ENCODE data around the gene VPS51. TPM values are rescaled to one million over a fixed set of nuclear protein-coding genes. Genes with fewer than 3 reads are reported as not detected.

Gene VPS51
- 145 and 152 TPM in 2 replicates for total RNA-seq

GRCh38 chr11:65095974-65096806, at the start of gene VPS51:
VPS51 (plus strand) TSS chr11:65096214; CDS start chr11:65096251, 37 bp downstream.
- intact Hi-C loops (cut with micrococcal nuclease): loop anchor here (1.0 kb wide), 9 partner anchors 12 to 179 kb away; partner anchors contain the start of genes ATG2A, CDCA5, FAU and MRPL49

GRCh38 chr11:65047581-65048422, 48.2 kb upstream of the VPS51 start:
- intact Hi-C loops (cut with micrococcal nuclease): no loop called here

DNA sequence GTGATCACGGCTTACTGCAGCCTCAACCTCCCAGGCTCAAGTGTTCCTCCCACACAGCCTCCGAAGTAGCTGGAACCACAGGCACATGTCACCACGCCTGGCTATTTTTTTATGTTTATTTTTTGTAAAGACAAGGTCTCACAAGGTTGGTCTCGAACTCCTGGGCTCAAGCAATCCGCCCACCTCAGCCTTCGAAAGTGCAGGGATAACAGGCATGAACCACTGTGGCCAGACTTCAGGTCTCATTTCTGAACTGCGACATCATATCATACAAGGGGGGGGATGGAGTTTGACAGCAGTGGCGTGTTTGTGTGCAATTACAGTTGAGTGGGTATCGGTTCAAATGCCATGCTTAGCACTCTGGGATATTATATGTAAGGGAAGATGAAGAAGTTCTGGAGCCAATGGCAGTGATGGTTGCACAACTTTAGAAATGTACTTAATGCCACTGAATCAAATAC, 44.6 kb upstream of the VPS51 start:
- intact Hi-C loops (cut with micrococcal nuclease): no loop called here

DNA sequence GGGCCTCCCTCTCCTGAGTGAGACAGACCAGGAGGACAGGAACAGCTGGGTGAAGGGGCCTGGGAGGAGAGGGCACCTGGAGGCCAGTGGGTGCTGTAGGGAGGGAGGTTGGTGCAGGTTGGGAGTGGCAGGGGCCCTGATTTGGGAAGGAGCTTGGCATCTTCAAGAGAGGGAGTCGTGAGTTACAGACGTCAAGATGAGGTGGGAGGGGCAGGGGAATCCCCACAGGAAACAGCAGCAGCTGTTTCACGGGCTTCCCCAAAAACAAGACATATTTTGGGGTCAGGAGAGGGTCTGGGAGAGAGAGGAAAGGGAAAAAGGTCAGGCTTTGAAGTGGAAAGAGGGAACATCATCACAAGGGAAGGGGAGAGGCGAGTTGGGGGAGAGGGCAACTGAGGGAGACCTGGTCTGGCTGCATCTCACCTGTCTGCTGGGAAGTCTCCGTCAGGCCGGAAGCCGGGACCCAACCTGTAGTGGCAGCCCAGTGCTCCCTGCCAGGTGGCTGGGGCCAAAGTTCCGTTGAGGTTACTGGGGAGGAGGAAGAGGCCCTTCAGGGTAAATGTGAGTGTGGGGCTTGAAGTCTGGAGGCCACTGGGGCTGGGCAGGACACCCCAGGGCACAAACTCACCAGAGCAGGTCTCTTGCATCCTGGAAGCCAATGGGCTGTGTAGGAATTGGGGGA, 42.0 kb upstream of the VPS51 start:
- intact Hi-C loops (cut with micrococcal nuclease): no loop called here

DNA sequence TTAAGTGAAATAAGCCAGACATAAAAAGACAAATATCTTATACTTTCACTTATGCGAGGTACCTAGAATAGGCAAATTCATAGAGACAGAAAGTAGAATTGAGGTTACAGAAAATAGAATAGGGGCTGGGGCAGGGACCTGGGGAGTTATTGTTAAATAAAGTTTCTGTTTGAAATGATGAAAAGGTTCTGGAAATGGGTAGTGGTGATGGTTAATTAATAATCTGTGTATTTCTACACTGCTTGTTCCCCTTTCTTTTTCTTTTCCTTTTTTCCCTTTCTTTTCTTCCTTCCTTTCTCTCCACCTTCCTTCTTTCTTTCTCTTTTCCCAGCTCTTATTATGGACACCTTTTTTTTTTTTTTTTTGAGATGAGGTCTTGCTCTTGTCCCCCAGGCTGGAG, 40.5 kb upstream of the VPS51 start:
- intact Hi-C loops (cut with micrococcal nuclease): no loop called here

DNA sequence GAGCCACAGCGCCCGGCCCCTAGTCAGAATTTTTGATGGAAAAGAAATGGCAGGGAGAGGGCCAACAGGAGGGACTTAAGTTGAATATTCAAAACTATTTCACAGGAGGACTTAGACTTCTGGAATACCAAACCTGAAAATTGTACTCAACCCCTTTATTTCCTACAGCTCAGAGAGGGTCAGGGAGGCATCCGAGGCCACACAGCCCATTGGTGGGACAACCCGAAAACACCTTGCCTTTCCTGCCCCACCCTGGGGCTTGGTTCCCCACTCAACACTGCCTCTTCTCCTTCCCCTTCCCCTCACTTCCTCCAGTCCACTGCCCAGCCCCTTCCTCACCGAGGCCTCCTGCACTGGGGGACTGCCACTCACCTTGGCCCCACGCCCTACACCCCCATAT, 39.0 kb upstream of the VPS51 start:
- intact Hi-C loops (cut with micrococcal nuclease): no loop called here

DNA sequence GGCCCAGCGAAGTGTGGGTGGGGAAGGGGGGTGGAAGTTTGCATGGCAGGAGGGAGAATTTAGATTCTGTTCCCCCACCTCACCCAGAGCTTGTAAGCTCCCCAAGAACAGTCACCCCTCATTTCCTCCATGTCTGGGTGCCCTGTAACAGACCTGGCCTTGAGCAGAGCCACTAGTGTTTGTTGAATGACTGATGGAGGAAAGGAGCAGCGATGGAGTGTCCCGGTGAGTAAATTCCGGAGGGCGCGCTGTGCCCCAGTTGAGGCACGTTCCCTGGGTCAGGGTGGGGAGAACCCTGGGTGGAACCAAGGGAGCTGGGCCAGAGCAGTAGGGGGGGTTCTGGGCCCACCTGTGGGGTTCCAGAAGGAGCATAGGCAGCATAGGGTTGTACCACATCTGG, 38.5 kb upstream of the VPS51 start:
- intact Hi-C loops (cut with micrococcal nuclease): no loop called here

- intact Hi-C loops (cut with micrococcal nuclease): no loop called here
These were observed 38.0 kb upstream of the VPS51 start for GRCh38 chr11:65058012-65058411.

- intact Hi-C loops (cut with micrococcal nuclease): no loop called here
These were observed 37.5 kb upstream of the VPS51 start, which contains the start of gene NAALADL1 for GRCh38 chr11:65058419-65059054. NAALADL1 (minus strand) TSS chr11:65058553; CDS start chr11:65058521, 32 bp downstream.

DNA sequence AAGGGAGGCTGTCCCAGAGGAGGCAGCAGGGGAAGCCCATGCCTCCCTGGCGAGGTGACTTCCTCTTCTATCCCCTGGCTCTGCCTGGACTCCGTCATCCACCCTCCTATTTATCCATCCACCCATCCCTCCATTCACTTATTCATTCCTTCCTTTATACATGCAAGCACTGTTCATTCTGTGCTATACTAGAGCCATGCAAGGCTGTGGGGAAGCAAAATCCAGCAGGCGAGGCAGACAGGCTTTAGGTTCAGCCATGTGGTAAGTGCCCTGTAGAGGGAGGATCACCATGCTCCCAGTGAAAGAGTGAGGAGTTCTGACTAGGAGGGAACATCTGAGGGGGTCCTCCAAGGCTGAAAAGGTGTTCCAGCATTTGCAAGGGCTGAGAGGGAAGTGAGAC, 36.5 kb upstream of the VPS51 start:
- intact Hi-C loops (cut with micrococcal nuclease): no loop called here

- intact Hi-C loops (cut with micrococcal nuclease): no loop called here
These were observed 35.8 kb upstream of the VPS51 start for GRCh38 chr11:65059959-65060824.

GRCh38 chr11:65060913-65061408, 35.1 kb upstream of the VPS51 start:
- intact Hi-C loops (cut with micrococcal nuclease): no loop called here

DNA sequence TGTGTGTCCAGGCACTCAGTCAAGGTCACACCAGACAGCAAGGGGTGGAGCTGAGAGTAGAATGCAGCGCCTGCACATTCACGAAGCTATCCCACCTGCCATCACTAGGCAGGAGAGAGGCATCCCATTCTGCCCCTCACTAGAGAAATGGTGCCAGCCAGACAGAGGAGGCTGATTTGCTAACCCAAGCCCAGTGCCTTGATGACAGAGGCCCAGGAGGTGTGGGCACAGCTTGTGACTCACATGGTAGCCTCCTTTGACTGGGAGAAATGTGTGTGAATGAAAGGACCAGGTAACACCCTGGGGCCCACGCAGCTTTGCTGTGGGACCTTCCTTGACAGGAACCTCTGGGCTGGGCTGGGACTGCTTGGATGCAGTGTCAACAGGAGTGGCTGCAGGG, 32.5 kb upstream of the VPS51 start:
- intact Hi-C loops (cut with micrococcal nuclease): no loop called here

- intact Hi-C loops (cut with micrococcal nuclease): no loop called here
These were observed 31.2 kb upstream of the VPS51 start for GRCh38 chr11:65064847-65065240.

DNA sequence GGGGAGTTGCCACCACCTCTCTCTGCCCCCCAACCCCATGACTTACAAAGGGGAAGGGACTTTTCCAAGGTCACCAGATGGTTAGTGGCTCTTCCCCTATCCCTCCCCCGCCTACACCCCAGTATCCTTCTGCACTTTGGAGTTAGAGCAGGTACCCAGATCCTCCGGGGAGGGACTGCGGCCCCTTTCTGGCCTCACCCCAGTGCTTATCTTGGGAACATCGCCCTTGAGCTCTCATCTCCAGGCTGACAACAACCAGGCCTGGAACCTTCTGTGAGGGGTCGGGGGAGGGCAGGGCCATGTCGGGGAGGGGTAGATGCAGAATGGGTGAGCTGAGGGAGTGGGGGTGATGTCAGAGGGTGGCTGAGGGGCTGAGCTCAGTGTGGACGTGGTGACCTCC, 30.2 kb upstream of the VPS51 start:
- intact Hi-C loops (cut with micrococcal nuclease): no loop called here

- intact Hi-C loops (cut with micrococcal nuclease): no loop called here
These were observed 29.7 kb upstream of the VPS51 start for GRCh38 chr11:65066315-65066714.

DNA sequence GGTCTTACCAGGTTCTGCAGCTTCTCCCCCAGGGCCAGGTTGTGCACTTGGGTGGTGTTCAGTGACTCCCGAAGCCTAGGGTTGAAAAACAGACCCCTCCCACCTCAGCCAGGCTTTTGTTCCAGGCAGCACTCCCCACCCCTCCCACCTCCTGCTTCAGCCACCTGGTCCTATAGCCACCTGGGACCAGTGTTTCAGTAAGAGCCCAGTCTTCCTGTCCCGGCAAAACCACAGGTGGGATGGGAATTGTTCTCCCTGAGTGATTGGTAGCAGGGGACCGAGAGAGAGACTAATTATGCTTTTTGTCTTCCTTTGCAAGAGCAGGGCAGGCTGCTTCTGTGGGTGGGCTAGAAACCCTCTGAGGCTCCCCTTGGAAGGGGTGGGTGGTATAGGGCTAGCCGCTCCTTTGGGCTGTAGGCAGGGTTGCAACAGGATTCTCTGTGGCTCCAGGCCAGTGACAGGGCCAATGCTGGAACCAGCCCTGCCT, 29.2 kb upstream of the VPS51 start:
- intact Hi-C loops (cut with micrococcal nuclease): no loop called here

DNA sequence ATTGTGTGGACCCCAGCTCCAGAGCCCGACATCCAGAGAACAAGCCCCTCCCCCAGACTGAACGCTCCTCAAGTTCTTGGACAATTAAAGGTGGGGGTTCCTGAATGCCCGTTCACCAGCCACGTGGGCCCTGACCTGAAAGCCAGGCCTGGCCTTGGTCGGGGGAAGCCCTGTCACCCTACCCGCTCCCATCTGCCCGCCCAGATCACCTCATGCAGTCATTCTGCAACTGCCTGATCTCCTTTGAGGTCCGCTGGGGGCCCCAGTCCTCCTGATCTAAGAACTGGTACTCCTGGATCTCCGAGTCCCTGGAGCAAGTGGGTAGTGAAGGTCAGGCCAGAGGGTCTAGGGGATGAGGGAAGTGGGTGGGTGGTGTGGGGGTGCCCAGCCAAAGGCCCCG, 28.6 kb upstream of the VPS51 start:
- intact Hi-C loops (cut with micrococcal nuclease): no loop called here

- intact Hi-C loops (cut with micrococcal nuclease): no loop called here
These were observed 26.8 kb upstream of the VPS51 start for GRCh38 chr11:65069217-65069616.
